Measurements from ENCODE around the gene TYSND1.

TYSND1 gene

DNA sequence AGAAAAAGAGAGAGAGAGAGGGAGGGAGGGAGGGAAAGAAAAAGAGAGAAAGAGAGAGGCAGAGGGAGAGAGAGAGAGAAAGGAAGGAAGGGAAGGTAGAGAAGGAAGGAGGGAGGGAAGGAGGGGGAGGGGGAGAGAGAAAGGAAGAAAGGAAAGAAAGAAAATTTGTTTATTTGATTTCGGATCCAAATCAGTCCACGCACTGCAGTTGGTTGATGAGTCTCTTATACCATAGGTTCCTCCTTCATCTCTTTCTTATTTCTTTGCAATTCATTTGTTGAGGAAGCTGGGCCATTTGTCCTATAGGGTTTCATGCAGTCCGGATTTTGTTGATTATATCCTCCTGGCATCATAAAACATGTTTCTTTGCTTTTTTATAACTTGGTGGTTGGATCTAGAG is 48.2 kb downstream of the TYSND1 start:
- Histone ChIP-seq H3K27me3 (ENCODE audit: control insufficient read depth, insufficient read depth, low read length) (no peaks in the 10 kb centered on the region), H3K4me2 (ENCODE audit: low read length) (no peak overlapping the region), H3K36me3 (ENCODE audit: insufficient read depth, low read length) (peaks cover 5% of the 10 kb centered on the region), H3K9me3 (replicated peaks; ENCODE audit: low read length) (no peaks in the 10 kb centered on the region), H3K9ac (ENCODE audit: low read depth, low read length) (no peak overlapping the region), H3K4me1 (ENCODE audit: control insufficient read depth, insufficient read depth, low read length) (no peaks in the 10 kb centered on the region), H3K4me3 (ENCODE audit: low read length) (no peak overlapping the region)

DNA sequence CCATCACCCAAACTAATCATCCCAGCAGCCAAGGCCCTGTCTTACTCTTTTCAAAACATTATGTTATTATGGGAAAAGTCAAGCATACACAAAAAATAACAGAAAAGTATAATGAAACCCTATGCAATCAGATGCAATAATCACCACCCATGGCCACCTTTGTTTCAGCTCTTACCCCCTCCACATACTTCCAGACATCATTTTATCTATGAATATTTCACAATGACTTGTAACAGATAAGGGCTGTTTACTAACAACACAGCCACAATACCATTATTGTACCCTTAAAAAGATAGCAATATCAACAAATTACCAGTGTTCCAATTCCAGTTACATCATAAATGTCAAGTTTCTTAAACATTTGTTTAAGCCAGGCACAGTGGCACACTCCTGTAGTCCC is 49.0 kb downstream of the TYSND1 start:
- H3K9me3 ChIP-seq (replicated peaks; ENCODE audit: low read length): no peaks in the 10 kb centered on the region
- no peaks in the 10 kb centered on the region for H3K27me3 ChIP-seq (ENCODE audit: control insufficient read depth, insufficient read depth, low read length)
- H3K4me3 ChIP-seq (ENCODE audit: low read length): no peak overlapping the region
- H3K4me2 ChIP-seq (ENCODE audit: low read length): no peak overlapping the region
- H3K9ac ChIP-seq (ENCODE audit: low read depth, low read length): no peak overlapping the region
- no peaks in the 10 kb centered on the region for H3K4me1 ChIP-seq (ENCODE audit: control insufficient read depth, insufficient read depth, low read length)
- peaks cover 5% of the 10 kb centered on the region for H3K36me3 ChIP-seq (ENCODE audit: insufficient read depth, low read length)

DNA sequence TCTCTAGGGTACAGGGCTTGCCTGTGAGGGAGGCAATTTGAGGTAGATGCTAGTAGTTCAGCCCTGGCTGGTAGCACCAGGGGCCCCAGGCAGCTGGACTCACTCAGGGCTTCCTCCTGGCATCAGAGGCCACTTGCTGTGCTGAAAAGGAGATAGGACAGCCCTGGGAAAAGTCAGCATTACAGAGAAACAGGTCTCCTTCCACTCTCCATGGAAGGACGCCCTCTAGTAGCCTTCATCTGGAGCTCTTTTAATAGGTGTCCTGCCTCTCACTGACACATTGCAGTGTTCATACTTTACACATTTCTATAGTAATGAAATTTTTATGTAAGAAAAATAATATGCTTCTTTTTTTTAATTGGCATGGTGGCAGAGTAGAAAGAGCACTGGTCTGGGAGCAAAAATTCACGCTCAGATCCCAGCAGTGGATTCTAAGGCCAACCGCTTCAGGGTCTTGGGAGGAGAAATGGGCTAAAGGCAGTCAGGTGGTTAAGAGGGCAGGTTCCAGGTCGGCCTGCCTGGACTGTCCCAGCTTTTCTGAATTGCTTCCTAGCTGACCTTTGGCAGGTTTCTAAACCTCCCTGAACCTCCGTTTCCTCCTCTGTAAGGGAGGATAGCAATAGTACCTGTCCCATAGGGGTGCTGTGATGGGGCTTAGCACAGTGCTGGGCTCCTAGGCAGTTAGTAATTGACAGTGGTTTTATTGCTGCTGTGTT is 49.6 kb downstream of the TYSND1 start:
- Histone ChIP-seq H3K36me3 (ENCODE audit: insufficient read depth, low read length) (peaks cover 8% of the 10 kb centered on the region), H3K4me2 (ENCODE audit: low read length) (no peak overlapping the region), H3K9me3 (replicated peaks; ENCODE audit: low read length) (no peaks in the 10 kb centered on the region), H3K9ac (ENCODE audit: low read depth, low read length) (no peak overlapping the region), H3K4me1 (ENCODE audit: control insufficient read depth, insufficient read depth, low read length) (no peaks in the 10 kb centered on the region), H3K4me3 (ENCODE audit: low read length) (no peak overlapping the region), H3K27me3 (ENCODE audit: control insufficient read depth, insufficient read depth, low read length) (no peaks in the 10 kb centered on the region)

DNA sequence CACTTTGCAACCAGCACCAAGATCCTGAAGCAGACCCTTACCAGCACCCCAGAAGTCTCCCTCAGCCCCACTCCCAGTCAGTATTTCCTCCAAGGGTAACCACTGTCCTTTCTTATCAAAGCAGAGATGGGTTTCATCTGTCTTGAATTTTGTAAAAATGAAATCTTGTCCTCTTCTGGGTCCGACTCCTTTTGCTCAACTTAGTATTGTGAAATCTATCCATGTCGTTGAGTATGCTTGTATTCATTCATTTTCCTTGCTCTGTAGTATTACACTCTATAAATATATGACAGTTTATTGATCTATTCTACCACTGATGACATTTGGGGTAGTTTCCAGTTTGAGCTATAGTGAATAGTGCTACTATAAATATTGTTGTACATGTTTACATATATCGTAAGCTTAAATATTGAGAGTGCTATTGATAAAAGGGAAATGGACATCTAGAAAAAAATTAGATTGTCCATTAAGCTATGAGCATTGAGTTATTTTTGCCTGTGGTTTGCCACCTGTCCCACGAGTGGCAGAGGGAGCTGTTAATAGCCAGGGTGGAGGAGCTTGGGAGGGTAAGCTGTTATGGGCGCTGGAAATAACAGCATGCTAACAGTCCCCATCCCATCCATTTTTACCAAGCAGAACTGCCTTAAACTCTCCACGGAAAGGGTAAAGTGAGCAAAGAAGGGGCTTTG is 50.3 kb downstream of the TYSND1 start:
- no peak overlapping the region for H3K4me3 ChIP-seq (ENCODE audit: low read length)
- H3K4me1 ChIP-seq (ENCODE audit: control insufficient read depth, insufficient read depth, low read length): no peaks in the 10 kb centered on the region
- no peaks in the 10 kb centered on the region for H3K27me3 ChIP-seq (ENCODE audit: control insufficient read depth, insufficient read depth, low read length)
- peaks cover 11% of the 10 kb centered on the region for H3K36me3 ChIP-seq (ENCODE audit: insufficient read depth, low read length)
- no peak overlapping the region for H3K4me2 ChIP-seq (ENCODE audit: low read length)
- no peaks in the 10 kb centered on the region for H3K9me3 ChIP-seq (replicated peaks; ENCODE audit: low read length)
- H3K9ac ChIP-seq (ENCODE audit: low read depth, low read length): no peak overlapping the region

DNA sequence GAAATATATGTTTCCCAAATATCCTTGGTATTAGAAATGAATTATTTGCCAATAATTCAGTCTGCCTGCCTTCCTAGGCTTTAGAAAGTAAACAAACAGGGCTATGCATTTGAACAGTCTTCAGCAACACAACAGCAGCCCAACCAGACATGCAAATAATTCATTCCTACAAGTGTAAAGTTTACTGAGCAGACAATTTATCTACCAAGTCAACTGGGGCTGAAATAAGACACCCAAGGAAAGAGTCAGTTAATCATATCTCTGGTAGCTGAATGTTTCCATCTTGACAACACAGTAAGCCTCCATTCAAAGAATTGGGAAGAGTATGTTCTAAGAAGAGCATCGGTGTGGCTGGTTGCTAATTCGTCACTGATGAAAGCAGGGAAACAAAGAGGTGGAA is 52.2 kb downstream of the TYSND1 start:
- H3K36me3 ChIP-seq (ENCODE audit: insufficient read depth, low read length): peaks cover 11% of the 10 kb centered on the region
- H3K4me1 ChIP-seq (ENCODE audit: control insufficient read depth, insufficient read depth, low read length): no peaks in the 10 kb centered on the region
- no peaks in the 10 kb centered on the region for H3K27me3 ChIP-seq (ENCODE audit: control insufficient read depth, insufficient read depth, low read length)
- no peak overlapping the region for H3K4me2 ChIP-seq (ENCODE audit: low read length)
- H3K9ac ChIP-seq (ENCODE audit: low read depth, low read length): no peak overlapping the region
- no peak overlapping the region for H3K4me3 ChIP-seq (ENCODE audit: low read length)
- H3K9me3 ChIP-seq (replicated peaks; ENCODE audit: low read length): no peaks in the 10 kb centered on the region

DNA sequence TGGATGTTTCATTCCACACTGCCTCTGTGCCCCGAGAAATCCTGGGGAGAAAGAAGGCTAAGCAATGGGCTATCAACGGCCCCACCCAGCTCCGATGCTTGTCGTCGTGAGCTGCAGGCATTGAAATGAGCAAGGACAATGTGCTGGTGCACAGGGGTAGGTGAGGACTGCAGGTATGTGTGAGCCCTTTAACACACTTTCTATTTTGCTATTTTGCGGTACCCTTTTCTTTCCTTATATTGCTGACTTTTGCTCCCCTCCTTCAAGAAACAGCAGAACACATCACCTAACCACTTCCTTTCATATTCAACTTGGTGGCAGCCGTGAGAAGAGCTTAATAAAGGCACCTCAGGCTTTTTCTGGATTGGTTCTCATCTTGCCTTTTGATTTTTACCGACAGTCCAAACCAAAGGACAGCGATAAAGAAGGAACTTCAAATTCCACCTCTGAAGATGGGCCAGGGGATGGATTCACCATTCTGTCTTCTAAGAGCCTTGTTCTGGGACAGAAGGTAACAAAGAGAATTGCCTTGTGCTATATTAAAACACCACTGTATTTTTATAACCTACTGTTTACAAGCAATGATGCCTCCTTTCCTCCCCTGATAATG is 53.1 kb downstream of the TYSND1 start:
- Histone ChIP-seq H3K4me1 (ENCODE audit: control insufficient read depth, insufficient read depth, low read length) (no peaks in the 10 kb centered on the region), H3K36me3 (ENCODE audit: insufficient read depth, low read length) (peaks cover 11% of the 10 kb centered on the region), H3K4me2 (ENCODE audit: low read length) (no peak overlapping the region), H3K9ac (ENCODE audit: low read depth, low read length) (no peak overlapping the region), H3K4me3 (ENCODE audit: low read length) (no peak overlapping the region), H3K27me3 (ENCODE audit: control insufficient read depth, insufficient read depth, low read length) (no peaks in the 10 kb centered on the region), H3K9me3 (replicated peaks; ENCODE audit: low read length) (no peaks in the 10 kb centered on the region)

DNA sequence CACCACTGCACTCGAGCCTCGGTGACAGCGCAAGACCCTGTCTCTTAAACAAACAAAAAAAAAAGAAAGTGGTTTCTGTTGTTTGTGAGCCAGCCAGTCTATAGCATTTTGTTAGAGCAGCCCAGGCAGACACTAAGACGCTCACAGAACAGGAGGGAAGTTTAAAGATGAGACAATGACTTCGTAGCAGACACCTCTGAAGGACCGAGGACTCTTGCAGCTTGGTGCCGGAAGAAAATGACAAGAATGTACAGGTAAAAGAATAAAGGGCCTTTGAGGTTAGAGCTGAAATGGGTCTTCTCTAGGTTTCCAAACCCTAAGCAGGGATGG is 54.1 kb downstream of the TYSND1 start:
- H3K4me3 ChIP-seq (ENCODE audit: low read length): no peak overlapping the region
- no peak overlapping the region for H3K4me2 ChIP-seq (ENCODE audit: low read length)
- no peak overlapping the region for H3K9ac ChIP-seq (ENCODE audit: low read depth, low read length)
- peaks cover 9% of the 10 kb centered on the region for H3K36me3 ChIP-seq (ENCODE audit: insufficient read depth, low read length)
- H3K4me1 ChIP-seq (ENCODE audit: control insufficient read depth, insufficient read depth, low read length): no peaks in the 10 kb centered on the region
- no peaks in the 10 kb centered on the region for H3K27me3 ChIP-seq (ENCODE audit: control insufficient read depth, insufficient read depth, low read length)
- H3K9me3 ChIP-seq (replicated peaks; ENCODE audit: low read length): no peaks in the 10 kb centered on the region

DNA sequence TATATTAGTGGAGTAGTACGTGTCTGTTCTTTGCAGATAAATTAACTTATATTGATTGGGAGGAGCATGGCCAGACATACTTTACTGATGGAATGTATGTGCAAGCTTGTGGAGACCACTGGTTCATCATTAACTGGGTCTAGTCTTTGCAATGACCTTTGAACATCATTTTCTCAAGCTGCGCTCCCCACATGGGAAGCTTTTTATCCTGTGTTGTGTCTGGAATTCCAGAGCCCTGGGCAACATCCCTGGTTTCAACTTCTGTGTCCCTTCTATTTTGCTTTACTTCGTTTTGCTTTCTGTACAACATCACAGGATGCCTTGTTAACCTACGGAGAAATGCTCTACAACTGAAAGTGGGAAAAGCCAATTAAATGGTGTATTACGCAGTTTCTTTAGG is 55.5 kb downstream of the TYSND1 start:
- peaks cover 9% of the 10 kb centered on the region for H3K36me3 ChIP-seq (ENCODE audit: insufficient read depth, low read length)
- H3K9ac ChIP-seq (ENCODE audit: low read depth, low read length): no peak overlapping the region
- no peaks in the 10 kb centered on the region for H3K4me1 ChIP-seq (ENCODE audit: control insufficient read depth, insufficient read depth, low read length)
- H3K4me3 ChIP-seq (ENCODE audit: low read length): no peak overlapping the region
- no peak overlapping the region for H3K4me2 ChIP-seq (ENCODE audit: low read length)
- H3K27me3 ChIP-seq (ENCODE audit: control insufficient read depth, insufficient read depth, low read length): no peaks in the 10 kb centered on the region
- no peaks in the 10 kb centered on the region for H3K9me3 ChIP-seq (replicated peaks; ENCODE audit: low read length)

DNA sequence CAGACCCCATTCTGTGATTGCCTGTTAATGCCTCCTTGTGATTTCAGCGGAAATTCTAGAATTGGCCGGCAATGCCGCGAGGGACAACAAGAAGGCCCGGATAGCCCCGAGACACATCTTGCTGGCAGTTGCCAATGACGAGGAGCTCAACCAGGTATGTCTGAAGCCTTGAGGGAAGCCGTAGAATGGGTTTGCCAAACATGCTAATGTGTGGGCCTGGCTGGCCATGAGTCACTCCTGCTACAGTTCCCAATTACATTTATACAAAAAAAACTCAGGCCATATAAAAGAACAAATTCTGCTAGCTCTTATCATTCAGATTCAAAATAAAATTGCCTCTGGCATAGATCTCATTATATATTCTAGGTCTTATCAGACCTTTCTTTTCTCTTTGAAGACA is 56.5 kb downstream of the TYSND1 start:
- no peaks in the 10 kb centered on the region for H3K4me1 ChIP-seq (ENCODE audit: control insufficient read depth, insufficient read depth, low read length)
- no peaks in the 10 kb centered on the region for H3K27me3 ChIP-seq (ENCODE audit: control insufficient read depth, insufficient read depth, low read length)
- H3K4me2 ChIP-seq (ENCODE audit: low read length): no peak overlapping the region
- H3K4me3 ChIP-seq (ENCODE audit: low read length): no peak overlapping the region
- peaks cover 9% of the 10 kb centered on the region for H3K36me3 ChIP-seq (ENCODE audit: insufficient read depth, low read length)
- no peak overlapping the region for H3K9ac ChIP-seq (ENCODE audit: low read depth, low read length)
- no peaks in the 10 kb centered on the region for H3K9me3 ChIP-seq (replicated peaks; ENCODE audit: low read length)

DNA sequence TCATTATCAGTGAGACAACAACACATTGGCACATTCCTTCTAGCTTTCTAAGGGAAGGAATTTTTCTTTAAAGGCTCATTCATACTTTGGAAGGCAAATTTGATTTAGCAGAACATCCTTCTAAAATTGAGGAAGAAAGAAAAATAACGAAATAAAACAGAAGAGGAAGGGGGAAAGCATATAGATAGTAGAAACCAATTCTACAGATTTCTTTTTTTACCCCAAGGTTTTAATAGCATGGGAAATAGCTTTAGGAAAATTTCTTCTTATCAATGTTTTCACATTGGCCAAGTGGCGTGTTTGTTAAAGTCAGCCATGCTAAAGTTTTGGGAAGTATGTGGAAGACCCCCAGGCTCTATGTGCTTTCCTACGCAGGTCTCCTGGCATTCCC is 58.2 kb downstream of the TYSND1 start:
- H3K4me2 ChIP-seq (ENCODE audit: low read length): no peak overlapping the region
- no peaks in the 10 kb centered on the region for H3K9me3 ChIP-seq (replicated peaks; ENCODE audit: low read length)
- H3K4me3 ChIP-seq (ENCODE audit: low read length): no peak overlapping the region
- H3K36me3 ChIP-seq (ENCODE audit: insufficient read depth, low read length): peaks cover 5% of the 10 kb centered on the region
- no peaks in the 10 kb centered on the region for H3K27me3 ChIP-seq (ENCODE audit: control insufficient read depth, insufficient read depth, low read length)
- H3K4me1 ChIP-seq (ENCODE audit: control insufficient read depth, insufficient read depth, low read length): no peaks in the 10 kb centered on the region
- H3K9ac ChIP-seq (ENCODE audit: low read depth, low read length): no peak overlapping the region

Data from skeletal muscle satellite cell (primary cell).